ENCODE measurements around the gene NDUFV2. TPM values are rescaled to one million over a fixed set of nuclear protein-coding genes. Genes with fewer than 3 reads are reported as not detected.
"Not testable (repeated sequence)": the region's sequence is repeated elsewhere in the genome, so short reads cannot be mapped to it uniquely, and the experiment has no call there.

NDUFV2 gene
- total and polyA plus RNA-seq, 8 donors = 69.4 to 283 (median 218) TPM

- no peaks in the 10 kb centered on the region for H3K9me3 ChIP-seq
- H3K27me3 ChIP-seq = no peaks in the 10 kb centered on the region
- intact Hi-C loops (cut with DNase I; ENCODE audit: low total_unique reads) = no loop called here
- WGBS, 5 donors = 93 to 96% (median 95%) methylated on average over 5 of the region's 5 CpGs
- no peak for TF ChIP-seq POLR2A (IDR thresholded peaks at IDR 0.05)
- TF ChIP-seq POLR2AphosphoS5 (IDR thresholded peaks at IDR 0.05) = no peak
- TF ChIP-seq EP300 (IDR thresholded peaks at IDR 0.05) = no peak
- no peak for TF ChIP-seq CTCF (IDR thresholded peaks at IDR 0.05)
- peaks cover 0 to 10% (median 0%) of the 10 kb centered on the region in 4 donors for H3K4me1 ChIP-seq
- H3K4me3 ChIP-seq = no peak overlapping the region
- no peak overlapping the region for H3K27ac ChIP-seq
- no peak for DNase-seq
- no peaks in the 10 kb centered on the region for H3K36me3 ChIP-seq
Measured at GRCh38 chr18:9088252-9088651, 14.2 kb upstream of the NDUFV2 start.

- WGBS, 5 donors = 88 to 94% (median 89%) methylated on average over 2 of the region's 2 CpGs
- DNase-seq; H3K27ac ChIP-seq; H3K4me3 ChIP-seq; intact Hi-C loops (cut with DNase I; ENCODE audit: low total_unique reads); H3K36me3 ChIP-seq; H3K27me3 ChIP-seq; H3K9me3 ChIP-seq: not testable (repeated sequence)
- peaks cover 0 to 11% (median 0%) of the 10 kb centered on the region in 4 donors for H3K4me1 ChIP-seq
Measured at GRCh38 chr18:9088727-9089126, 13.8 kb upstream of the NDUFV2 start.

- intact Hi-C loops (cut with DNase I; ENCODE audit: low total_unique reads) = no loop called here
- no peaks in the 10 kb centered on the region for H3K36me3 ChIP-seq
- 92 to 97% (median 95%) methylated on average over 5 of the region's 5 CpGs for WGBS, 5 donors
- no peak for DNase-seq
- TF ChIP-seq POLR2A (IDR thresholded peaks at IDR 0.05) = no peak
- TF ChIP-seq EP300 (IDR thresholded peaks at IDR 0.05) = no peak
- TF ChIP-seq POLR2AphosphoS5 (IDR thresholded peaks at IDR 0.05) = no peak
- TF ChIP-seq CTCF (IDR thresholded peaks at IDR 0.05) = no peak
- H3K4me3 ChIP-seq = no peak overlapping the region
- H3K4me1 ChIP-seq = peaks cover 13 to 30% (median 16%) of the 10 kb centered on the region in 4 donors
- no peaks in the 10 kb centered on the region for H3K27me3 ChIP-seq
- H3K27ac ChIP-seq = no peak overlapping the region
- H3K9me3 ChIP-seq = no peaks in the 10 kb centered on the region
Measured at GRCh38 chr18:9090578-9090977, 11.9 kb upstream of the NDUFV2 start.

- no peaks in the 10 kb centered on the region for H3K9me3 ChIP-seq
- no peak for TF ChIP-seq EP300 (IDR thresholded peaks at IDR 0.05)
- TF ChIP-seq POLR2A (IDR thresholded peaks at IDR 0.05) = no peak
- TF ChIP-seq POLR2AphosphoS5 (IDR thresholded peaks at IDR 0.05) = no peak
- TF ChIP-seq CTCF (IDR thresholded peaks at IDR 0.05) = no peak
Measured at GRCh38 chr18:9091066-9091476, 11.4 kb upstream of the NDUFV2 start.

GRCh38 chr18:9092665-9093064, 9.8 kb upstream of the NDUFV2 start:
- no peak overlapping the region for H3K4me3 ChIP-seq
- no peak for DNase-seq
- WGBS, 5 donors = 35 to 67% (median 48%) methylated on average over 2 of the region's 2 CpGs
- intact Hi-C loops (cut with DNase I; ENCODE audit: low total_unique reads) = no loop called here
- H3K27ac ChIP-seq = no peak overlapping the region
- H3K9me3 ChIP-seq = no peaks in the 10 kb centered on the region
- no peak for TF ChIP-seq CTCF (IDR thresholded peaks at IDR 0.05)
- no peak for TF ChIP-seq POLR2AphosphoS5 (IDR thresholded peaks at IDR 0.05)
- no peak for TF ChIP-seq EP300 (IDR thresholded peaks at IDR 0.05)
- TF ChIP-seq POLR2A (IDR thresholded peaks at IDR 0.05) = no peak
- H3K27me3 ChIP-seq = no peaks in the 10 kb centered on the region
- H3K36me3 ChIP-seq = no peaks in the 10 kb centered on the region
- H3K4me1 ChIP-seq = peaks cover 14 to 34% (median 19%) of the 10 kb centered on the region in 4 donors

More at GRCh38 chr18:9091066-9091476, 11.4 kb upstream of the NDUFV2 start:
- H3K36me3 ChIP-seq = no peaks in the 10 kb centered on the region
- H3K27me3 ChIP-seq = no peaks in the 10 kb centered on the region
- no peak overlapping the region for H3K27ac ChIP-seq
- DNase-seq = no peak
- no peak overlapping the region for H3K4me3 ChIP-seq
- peaks cover 14 to 34% (median 19%) of the 10 kb centered on the region in 4 donors for H3K4me1 ChIP-seq
- WGBS, 5 donors = 73 to 90% (median 80%) methylated on average over 4 of the region's 4 CpGs
- intact Hi-C loops (cut with DNase I; ENCODE audit: low total_unique reads) = no loop called here

- H3K27ac ChIP-seq; H3K36me3 ChIP-seq; intact Hi-C loops (cut with DNase I; ENCODE audit: low total_unique reads); H3K27me3 ChIP-seq; H3K9me3 ChIP-seq; H3K4me3 ChIP-seq; DNase-seq: not testable (repeated sequence)
- peaks cover 14 to 34% (median 19%) of the 10 kb centered on the region in 4 donors for H3K4me1 ChIP-seq
- 76 to 95% (median 91%) methylated on average over 2 to 3 of the region's 3 CpGs for WGBS, 5 donors
Measured at GRCh38 chr18:9093109-9093508, 9.4 kb upstream of the NDUFV2 start.

All from stomach (tissue), 9 donors.